HG03025 (cell line): Measurements from ENCODE around the gene P3H1.

Source experiments
- ATAC-seq: cut with Tn5 transposase; IDR thresholded peaks from one replicate; pipeline ENCODE4 v1.9.1; 2021; ENCODE audit warnings: mild to moderate bottlenecking, moderate library complexity; ENCODE audit not compliant: unreplicated experiment, low FRiP score

P3H1 gene

DNA sequence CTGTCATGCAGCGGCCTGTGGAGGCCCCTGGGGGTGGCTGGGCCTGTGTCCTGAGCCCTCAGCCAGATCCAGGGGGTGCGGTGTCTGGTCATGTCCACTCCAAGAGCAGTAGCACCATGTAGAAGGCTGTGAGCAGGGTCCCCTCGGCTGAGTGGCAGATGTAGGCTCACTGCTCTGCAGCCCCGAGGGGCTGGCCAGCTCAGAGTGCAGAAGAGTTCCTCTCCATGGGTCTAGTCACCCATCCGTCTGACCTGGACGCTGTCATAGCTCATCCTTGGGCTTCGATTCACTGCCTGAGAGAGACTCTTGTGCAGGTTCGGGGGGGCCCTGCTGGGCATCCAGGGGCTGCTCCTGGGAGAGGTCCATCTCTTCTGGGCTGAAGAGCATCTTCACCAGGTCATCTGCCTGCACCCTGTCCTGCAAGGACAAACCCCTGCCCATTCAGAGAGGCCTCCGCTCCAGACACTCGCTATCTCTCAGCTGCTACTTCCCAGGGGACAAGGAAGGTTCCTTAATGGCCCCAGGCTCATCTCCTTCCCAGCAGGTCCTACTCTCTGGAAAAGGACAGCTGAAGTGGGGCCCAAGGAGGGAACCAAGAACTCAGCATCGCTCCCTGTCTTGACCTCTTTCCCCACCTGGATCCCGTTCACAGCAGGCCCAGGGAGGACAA is 20.3 kb downstream of the P3H1 start:
- no peak for ATAC-seq

DNA sequence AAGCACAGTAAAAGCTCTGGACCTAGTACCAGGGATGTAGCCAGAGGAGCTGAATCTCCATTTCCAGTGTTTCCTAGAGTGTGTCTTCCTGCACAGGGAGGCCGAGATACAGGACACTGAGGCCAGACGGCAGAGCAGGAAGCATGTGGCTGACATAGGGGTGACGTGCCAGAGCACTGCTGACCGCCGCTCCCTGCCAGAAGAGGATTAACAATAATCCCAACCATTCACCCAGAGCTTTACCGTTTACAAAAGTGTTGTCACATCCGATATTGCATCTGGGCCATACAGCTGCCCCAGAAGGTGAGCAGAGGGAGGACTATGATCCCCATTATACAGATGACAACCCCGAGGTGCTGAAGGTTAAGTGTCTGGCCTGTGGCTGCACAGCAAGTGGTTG is 21.0 kb downstream of the P3H1 start:
- ATAC-seq, result no peak

DNA sequence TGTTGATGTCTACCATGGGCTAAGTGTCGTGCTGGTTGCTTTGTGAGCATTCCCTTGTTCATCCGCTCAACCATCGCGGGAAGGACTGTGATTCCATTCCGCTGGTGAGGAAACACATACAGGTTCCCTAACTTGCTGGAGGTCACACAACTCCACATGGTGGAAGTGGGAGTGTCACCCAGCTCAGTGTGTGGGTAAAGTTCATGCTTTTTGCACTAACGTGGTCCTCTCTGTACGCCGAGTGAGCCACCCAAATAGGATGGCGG is 22.7 kb downstream of the P3H1 start:
- ATAC-seq, result no peak

DNA sequence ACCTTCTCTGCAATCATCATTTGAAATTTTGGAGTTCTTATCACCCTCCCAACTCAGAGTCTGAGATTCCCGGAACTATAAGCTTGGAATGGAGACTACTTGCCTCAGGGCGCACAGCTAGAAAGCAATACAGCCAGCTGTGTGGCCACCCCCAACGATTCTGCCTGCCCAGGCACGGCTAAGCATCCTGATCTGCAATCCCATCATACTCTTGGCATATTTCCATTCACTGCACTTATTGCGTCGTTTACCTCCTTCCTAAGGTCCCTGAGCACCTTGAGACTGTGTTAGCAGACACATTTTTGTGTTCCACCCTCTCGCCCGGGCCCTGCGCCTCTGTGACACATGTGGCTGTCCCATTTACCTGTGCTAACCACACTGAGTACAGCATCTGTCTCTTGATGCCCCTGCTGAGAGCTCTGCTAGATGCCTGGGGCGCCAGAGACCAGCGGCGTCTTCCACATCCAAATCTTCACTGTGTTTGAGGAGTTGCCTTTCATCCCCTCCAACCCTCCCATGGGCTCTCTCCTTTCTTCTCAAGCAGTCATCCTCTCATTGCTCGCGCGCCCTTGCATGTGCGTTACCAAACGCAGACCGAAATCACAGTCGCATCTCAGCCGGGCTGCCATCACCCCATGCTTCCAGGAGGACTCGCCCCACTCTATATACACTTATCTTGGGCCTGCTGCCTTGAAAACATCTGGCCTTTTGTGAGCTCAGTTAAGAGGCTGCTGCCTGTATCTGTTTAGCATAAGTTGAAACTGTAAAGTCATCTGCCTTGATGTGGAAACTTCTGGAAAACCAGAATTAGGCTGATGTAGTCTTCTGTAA is 23.3 kb downstream of the P3H1 start:
- no peak for ATAC-seq

DNA sequence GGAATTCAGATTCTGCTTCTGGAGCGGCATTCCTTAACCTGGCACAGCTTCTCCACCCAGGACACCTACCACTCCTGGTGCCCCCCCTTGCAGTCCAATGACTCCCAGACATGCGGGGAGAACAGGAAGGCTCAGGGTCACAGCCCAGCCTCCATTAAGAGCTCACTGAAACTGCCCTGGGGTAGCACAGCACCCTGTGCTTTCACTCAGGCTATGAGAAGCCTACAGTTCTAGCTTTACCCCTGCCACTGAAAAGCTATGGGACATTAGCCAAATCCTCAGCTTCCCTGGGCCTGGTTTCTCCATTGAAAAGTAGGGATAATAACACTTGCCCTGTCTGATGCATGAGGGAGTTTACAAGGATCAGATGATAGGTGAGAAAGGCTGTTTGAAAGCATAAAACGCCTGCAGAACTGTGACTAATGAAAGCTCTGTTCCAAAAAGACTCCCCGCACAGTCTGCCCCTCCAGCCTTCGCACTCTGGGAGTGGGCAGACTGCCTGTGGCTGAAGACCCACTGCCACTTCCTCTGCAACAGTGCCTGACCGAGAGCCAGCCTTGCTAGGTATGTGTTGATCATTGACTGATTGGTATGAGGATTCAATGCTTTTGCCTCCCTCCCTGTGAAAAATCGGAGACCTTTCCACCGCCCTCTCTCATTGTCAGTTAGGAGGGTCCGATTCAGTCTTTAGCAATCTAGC is 24.1 kb downstream of the P3H1 start:
- ATAC-seq, result no peak

DNA sequence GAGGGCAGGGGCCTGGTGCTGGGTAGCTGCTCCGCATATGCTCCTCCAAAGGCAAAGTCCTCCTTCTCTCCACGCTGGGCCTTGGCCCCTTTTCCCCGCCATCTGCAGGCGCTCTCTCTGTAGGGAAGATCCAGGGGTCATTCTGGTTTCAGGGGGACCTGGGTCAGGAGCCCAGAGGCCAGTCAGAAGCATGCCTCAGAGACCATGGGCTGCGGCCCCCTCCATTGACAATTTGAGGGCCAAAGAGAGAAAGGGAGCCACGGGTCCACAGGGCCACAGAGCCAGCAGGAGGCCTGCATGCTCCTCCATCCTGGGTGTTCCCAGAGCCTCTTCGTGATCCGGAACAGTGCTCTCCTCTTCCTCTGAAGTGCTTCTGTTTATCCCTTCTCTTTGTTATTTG is 24.7 kb downstream of the P3H1 start:
- ATAC-seq, result no peak

DNA sequence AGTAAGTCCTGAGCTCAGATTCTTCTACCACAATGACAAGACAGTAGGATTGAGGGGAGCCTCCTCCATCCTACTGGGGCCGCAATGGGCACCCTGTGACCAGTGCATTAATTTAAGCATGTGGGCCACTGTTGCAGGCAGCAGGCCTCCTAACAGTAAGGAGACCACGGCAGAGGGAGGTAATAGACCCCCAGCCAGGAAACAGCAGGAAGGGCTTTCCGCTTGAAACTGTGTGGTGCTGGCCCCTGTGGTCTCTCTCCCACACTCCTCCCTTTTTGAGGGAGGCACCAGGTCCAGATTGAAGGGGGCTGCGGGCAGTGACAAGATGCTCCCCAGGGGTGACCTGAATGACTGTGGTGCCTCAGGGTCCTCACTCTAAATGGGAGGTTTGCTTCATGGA is 25.1 kb downstream of the P3H1 start:
- ATAC-seq, result no peak

DNA sequence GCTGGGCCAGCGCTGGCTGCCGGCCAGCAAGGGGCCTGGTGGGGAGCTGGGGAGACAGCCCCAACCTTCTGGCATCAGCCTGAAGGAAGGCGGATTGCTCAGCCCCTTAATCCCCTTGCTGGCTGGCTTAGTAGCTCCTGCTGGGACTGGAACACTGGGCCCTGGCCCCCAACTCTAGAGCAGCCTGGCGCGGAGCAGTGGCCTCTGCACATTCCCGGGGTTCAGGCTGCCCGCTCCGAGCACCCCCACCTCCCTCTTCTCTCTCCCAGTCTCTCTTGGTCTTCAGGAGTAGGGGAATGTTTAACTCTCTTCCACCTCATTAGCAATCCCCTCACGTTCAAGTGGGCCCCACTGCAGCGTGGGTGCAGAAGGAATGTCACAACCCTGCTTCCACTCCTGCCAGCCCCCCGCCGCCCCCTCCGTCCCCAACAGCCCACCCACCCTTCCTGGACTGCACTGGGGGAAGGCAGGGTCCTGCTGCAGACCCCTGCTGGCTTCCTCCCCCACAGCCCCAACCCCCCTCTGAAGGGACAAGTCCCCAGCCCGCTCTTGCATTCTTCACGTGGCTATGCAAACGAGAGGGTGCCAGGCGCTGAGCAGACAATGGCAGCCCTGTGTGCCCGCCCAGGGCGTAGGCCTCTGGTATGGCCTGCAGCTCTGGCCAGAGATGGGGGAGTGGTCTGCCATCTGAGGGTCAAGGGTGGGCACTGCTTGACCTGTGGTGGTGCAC is 25.8 kb downstream of the P3H1 start:
- ATAC-seq, result no peak

DNA sequence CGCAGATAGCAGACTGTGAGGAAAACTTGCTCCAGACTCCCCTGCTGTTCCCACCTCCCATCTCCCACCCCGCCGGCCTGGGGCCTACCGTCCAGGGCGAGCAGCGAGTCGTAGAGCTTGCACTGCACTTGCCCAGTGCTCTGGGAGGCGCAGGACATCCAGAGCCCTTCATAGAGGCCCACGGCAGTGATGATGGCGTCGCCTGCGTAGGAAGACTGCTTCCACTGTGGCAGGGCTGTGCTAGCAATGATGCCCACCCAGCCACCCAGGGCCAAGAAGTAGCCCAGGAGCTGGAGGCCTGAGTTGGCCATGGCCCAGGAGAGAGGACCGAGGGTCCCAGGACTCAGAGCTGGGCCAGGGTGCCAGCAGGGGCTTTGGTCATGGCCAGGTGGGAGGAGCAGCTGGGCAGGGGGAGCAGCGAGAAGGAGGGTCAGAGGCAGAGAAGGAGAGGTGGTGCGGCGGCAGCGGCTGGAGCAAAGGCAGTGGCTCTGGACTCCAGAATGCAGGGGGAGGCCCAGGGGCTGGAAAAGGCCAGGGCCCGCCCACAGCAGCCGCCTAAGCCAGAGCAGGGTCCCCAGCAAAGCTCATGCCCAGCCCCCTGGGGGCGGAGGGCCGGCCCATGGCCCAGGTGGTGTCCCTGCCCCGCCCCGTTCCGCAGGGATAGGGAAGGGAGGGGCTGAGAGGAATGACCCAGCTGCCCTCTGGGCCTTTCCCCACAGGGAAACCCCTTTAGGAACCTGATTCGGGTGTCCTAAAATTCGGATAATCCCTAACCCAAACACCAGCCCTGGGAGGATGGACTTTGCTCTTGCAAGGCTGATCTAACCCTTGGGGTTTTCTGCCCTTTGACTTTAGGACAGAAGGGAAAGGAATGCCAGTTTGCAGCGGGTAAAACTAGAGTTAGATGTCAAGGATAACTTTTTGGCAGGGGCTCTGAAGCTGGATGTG is 26.8 kb downstream of the P3H1 start, which contains the start of gene CLDN19:
Gene CLDN19, minus strand, starts transcription at position 484 of the 948 bp plus-strand sequence. Its CDS starts 173 bp downstream, at position 311.
- no peak for ATAC-seq

DNA sequence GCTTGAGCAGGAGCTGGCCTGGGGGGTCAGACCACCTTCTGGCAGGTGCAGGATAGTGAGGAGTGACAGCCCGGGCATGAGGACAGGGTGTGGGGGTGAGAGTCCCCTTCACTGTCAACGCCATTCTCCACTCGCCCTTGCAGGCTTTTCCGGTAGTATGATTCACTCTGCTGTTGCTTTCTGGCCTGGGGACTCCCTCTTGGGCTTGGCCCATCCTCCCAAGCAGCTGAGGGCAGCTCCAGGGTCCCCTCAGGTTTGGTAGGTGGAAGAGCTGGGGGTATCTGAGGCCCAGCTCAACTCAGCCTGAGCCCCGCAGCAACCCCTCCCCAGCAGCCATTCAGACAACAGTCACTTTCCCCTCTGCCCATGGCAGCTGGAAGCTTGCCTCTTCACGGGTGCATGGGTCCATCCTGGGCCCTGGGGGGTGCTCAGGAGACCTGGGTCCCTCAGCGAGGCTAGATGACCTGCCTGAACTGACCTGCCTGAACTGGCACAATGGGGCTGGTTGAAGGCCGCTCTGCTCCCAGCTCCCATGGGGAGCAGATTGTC is 28.1 kb downstream of the P3H1 start:
- no peak for ATAC-seq

DNA sequence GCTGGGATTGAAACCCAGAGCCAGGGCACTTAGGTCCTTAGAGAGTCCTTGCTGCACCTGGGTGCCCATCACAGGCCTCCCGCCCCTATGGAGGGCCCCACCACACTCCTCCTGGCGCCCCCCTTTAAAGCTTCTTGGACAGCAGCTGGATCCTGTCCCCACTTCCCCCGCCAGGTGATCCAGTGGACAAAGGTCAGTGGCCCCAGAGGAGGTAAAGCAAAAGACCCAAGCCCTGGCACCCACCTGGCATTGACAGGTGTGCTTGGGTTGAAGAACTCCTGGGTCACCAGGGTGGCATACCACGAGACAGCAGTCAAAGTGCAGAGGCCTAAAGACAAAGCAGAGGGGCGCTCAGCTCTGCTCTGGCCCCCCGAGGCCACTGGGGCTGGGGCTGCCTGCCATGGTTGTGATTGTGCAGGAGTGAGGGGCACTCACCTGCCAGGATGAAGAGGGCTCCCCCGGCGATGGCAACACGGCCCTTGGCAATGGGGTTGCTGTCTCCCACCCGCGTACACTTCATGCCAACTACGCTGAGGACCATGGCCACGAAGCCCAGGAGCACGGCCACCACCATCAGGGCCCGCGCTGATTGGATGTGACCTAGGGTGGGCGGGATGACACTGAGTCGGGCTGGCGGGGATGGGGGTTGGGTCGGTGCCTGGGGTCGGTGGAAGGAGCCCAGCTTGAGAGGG is 28.7 kb downstream of the P3H1 start:
- ATAC-seq, result no peak

DNA sequence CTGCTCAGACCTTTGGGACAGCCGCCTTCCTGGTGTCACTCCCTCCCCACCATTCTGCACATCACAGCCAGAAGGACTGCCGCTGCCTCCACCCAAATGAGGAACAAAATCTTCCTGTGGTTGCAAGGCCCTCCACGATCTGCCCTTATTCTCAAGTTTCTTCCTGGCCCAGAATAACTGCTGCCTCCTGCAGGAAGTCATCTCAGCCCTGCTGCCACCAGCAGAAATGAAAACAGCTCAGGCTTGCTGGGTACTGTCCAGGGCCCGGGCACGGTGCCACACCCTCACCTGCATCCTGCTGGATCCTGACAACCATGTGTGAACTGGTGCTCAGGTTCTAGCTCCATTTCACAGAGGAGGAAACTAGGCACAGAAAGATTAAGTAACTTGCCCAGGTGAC is 29.6 kb downstream of the P3H1 start:
- ATAC-seq, result no peak

DNA sequence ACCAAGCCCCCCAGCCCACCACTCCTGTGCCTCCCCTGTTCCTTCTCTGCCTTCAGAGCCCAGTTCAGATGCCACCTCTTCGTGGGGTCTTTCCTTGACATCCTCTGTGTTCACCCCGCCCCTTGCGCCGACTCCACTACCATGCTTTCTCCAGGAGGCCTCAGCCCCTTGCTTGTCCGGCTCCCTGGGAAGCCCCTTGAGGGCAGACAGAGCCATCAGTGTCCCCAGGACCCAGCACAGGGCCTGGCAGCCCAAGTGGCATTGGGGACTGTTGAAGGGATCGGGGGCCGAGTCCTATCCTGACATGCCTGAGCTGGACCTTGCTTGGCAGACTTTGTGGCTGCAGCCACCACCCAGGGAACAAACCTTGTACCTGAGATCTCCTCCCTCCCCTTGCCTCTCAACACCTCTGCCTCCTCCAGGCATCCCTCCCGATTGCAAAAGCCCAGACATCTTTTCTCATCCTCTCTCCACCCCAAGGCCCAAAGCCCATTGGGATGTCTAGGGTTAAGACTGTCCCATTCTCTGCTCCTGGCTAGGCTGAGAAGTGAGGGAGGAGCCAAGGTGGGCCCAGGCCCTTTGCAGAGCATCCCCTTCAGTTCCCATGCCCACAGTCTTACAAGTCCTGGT is 30.1 kb downstream of the P3H1 start:
- no peak for ATAC-seq

DNA sequence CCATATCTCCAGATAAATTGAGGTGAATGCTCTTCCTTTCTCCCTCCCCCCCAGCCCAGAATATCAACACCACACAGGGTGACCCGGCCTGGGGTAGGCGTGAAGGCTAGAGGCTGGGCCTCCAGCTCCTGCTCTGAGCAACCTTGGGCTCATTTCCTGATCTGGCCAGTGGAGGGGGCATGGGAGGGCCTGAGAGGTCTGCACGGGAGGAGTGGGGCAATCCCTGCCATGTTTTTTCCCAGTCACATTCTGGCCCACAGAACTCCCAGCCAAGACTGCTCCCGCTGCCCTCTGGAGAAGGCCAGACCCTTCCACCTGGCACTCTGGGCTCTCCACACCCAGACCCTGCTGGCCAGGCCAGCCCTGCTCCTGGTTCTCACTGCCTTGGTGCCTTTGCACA is 30.7 kb downstream of the P3H1 start:
- ATAC-seq, result no peak

DNA sequence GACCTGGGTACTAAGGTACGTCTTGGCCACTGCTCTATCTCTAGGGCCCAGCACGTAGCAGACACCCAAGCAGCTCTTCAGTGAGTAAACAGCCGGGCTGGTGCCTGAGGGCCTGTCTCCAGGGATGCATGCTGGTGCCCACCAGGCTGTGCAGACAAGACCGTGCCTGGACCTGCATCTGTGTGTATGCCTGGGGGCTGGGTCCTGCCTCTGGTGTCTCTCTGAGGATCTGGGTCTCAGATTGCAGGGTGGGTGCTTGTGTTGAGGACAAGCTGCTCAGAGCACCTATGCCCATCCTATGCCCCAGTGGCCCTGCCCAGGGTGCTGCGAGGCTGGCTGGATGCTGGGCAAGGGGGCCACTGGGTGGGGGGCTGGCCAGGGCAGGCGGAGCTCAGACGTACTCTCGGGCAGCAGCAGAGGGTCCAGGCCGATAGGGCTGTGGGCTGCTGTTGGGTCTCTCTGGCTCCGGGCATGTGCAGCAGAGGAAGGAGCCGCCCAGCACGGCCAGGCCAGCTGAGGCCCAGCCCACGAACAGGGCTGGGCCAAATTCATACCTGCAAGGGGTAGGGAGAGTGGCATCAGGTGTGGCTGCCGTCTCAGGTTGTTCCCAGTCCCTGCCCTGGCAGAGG is 31.2 kb downstream of the P3H1 start:
- no peak for ATAC-seq

DNA sequence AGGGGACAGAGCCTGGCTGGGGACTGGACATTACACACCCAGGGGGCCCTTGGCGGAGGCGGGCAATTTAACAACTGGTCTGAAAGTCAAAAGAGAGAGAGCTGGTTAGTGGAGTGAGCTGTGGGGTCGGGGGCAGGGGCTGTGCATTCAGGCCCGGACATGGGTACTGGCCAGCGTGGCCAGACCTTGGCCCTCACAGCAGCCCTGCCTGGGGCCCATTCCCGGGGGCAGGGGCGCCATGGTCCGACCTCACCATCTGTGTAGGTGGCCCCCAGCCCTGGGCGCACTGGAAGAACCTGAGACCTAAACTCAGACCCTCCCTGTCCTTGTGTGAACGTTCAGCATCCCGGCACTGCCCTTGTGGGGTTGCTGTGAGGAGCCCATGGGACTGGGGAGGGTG is 31.8 kb downstream of the P3H1 start:
- no peak for ATAC-seq

DNA sequence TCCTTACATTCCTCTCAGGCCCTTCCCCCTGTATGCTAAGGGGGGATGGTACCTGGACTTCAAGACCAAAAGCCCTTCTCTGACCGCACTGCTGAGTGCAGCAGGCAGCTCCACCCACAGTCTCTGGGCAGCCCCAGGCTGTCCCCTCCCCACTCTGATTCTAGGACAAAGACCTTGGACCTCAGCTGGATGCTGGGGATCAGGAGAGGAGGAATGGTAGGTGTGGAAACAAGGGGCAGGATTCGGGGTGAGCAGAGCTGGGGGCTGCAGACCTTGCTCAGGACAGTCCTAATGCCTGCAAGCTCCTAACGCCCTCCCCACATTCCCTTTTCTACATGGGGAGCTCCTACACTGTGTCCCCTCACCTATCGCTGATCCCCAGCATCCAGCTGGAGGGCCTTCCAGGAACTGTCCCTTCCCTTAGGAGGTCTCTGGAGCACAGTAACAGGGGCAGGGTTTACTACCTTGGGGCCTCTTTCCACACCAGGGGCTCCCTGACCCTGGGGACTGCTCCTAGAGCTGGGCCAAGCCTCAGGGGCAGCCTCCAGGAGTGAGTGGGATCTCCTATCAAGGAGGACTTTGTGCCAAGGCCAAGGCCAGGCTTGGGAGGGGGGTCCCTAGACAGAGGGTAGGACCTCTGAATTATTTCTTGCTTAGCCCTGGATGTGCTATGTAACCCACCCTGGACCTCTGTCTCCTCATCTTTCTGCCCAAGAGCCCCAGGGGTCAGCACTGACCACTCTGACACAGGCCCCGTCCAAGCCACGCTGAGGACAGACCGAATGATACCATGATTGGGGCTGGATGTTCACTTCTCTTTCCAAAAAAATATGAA is 32.4 kb downstream of the P3H1 start:
- no peak for ATAC-seq
